Lung (tissue), 12 donors: ENCODE measurements around the gene SH3TC1. TPM values are rescaled to one million over a fixed set of nuclear protein-coding genes. Genes with fewer than 3 reads are reported as not detected.

Experiments used
- ATAC-seq: fragments of 200-7000 bp; cut with Tn5 transposase; one replicate; pipeline ENCODE4 v1.9.1; 2020; ENCODE audit warnings: moderate number of reproducible peaks; ENCODE audit not compliant: insufficient read depth, low FRiP score
- DNase-seq, 3 donors: peaks; one replicate each; pipeline ENCODE4 v3.0.0-alpha.2; 2013 to 2017
- H3K27ac ChIP-seq, 2 donors: one replicate each; pipeline ENCODE4 v1.5.1; 2013; ENCODE audit warnings: mild to moderate bottlenecking in 2 of 2, moderate library complexity in 2 of 2, control low read depth in 1 of 2, inconsistent platforms in 1 of 2, low read depth in 1 of 2, low read length in 1 of 2
- H3K27me3 ChIP-seq, 3 donors: one replicate each; pipeline ENCODE4 v1.5.1; 2013; ENCODE audit warnings: low read length in 2 of 3; ENCODE audit not compliant: control insufficient read depth in 3 of 3, insufficient read depth in 3 of 3
- H3K36me3 ChIP-seq, 4 donors: one replicate each; pipeline ENCODE4 v1.5.1; 2013; ENCODE audit warnings: low read length in 4 of 4, mild to moderate bottlenecking in 1 of 4, moderate library complexity in 1 of 4; ENCODE audit not compliant: control insufficient read depth in 4 of 4, insufficient read depth in 4 of 4
- H3K4me1 ChIP-seq, 5 donors: one replicate each; pipeline ENCODE4 v1.5.1; 2013; ENCODE audit warnings: low read length in 5 of 5, mild to moderate bottlenecking in 2 of 5, moderate library complexity in 1 of 5; ENCODE audit not compliant: control insufficient read depth in 5 of 5, insufficient read depth in 5 of 5
- H3K4me3 ChIP-seq: one replicate; pipeline ENCODE4 v1.5.1; 2013; ENCODE audit warnings: mild to moderate bottlenecking, control low read depth, moderate library complexity
- H3K9ac ChIP-seq, 2 donors: one replicate each; pipeline ENCODE4 v1.5.1; 2013; ENCODE audit warnings: low read length in 2 of 2, control low read depth in 1 of 2; ENCODE audit not compliant: insufficient read depth in 1 of 2
- H3K9me3 ChIP-seq, 4 donors: one replicate each; pipeline ENCODE4 v1.5.1; 2013; ENCODE audit warnings: low read length in 3 of 4, mild to moderate bottlenecking in 1 of 4, moderate library complexity in 1 of 4; ENCODE audit not compliant: control insufficient read depth in 4 of 4, insufficient read depth in 3 of 4
- WGBS, 2 donors: extraction: QIAGEN DNeasy Blood & Tissue Kit; methylation state at CpG; one replicate each; pipeline ENCODE4 v1.1.7; 2013; 5-methylcytosine and 5-hydroxymethylcytosine counted together
- polyA plus RNA-seq, 2 donors: library from polyadenylated mRNA; stranded (reverse); fragments of 200-250 nt; gene quantifications; one replicate each; pipeline ENCODE4 v1.2.1, GENCODE V29; 2013
- total RNA-seq, 2 donors: library from RNA; depleted of rRNA in 1 of 2; stranded (reverse); fragments of >200 nt in 1 of 2; gene quantifications; one replicate each; pipeline ENCODE4 v1.2.1, GENCODE V29; 2014 to 2021
- TF ChIP-seq, protein P1 (sequence below): IDR thresholded peaks from 2 replicates; pipeline ENCODE4 v1.5.1; 2012; ENCODE audit warnings: mild to moderate bottlenecking; ENCODE audit errors: control extremely low read depth, extremely low read depth
- donor health status: control.
- donor health status: control.
- donor health status: Bipolar disorder and iron deficiency.
- donor health status: healthy.
- donor health status: DM: yes; HTN: yes; CAD: no.

The SH3TC1 gene
- total and polyA plus RNA-seq, 4 donors, result 21.4 to 67.3 (median 38.1) TPM

DNA sequence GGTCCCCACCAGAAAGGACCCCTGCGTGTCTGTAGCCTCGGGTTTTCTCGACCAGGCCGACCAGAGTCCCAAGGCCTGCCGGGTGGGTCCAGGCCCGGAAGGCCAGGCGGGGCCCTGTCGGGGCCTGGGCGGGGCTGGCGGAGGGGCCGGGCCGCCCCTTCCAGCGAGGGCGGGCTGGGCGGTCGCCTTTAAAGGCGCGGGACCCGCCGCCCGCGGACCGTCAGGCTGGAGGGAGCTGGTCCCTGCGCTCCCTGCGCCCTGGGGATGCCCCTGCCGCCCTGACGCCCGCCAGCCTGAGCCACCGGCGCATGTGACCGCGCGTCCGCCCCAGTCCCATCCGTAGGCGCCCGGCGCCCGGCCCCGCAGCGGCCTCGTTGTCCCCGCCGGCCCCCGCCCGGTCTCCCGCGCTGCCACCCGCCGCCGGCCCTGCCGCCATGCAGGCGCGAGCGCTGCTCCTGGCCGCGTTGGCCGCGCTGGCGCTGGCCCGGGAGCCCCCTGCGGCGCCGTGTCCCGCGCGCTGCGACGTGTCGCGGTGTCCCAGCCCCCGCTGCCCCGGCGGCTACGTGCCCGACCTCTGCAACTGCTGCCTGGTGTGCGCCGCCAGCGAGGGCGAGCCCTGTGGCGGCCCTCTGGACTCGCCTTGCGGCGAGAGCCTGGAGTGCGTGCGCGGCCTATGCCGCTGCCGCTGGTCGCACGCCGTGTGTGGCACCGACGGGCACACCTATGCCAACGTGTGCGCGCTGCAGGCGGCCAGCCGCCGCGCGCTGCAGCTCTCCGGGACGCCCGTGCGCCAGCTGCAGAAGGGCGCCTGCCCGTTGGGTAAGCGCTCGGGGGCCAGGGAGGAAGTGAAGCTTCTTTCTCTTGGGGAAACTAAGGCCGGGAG lies 70.7 kb downstream of the SH3TC1 start, which contains the start of gene HTRA3:
Gene HTRA3 (plus strand): TSS at position 220 of the 883 bp plus-strand sequence. CDS start 215 bp downstream, at position 435.
- peaks cover 0 to 45% (median 10%) of the 10 kb centered on the region in 5 donors for H3K4me1 ChIP-seq

DNA sequence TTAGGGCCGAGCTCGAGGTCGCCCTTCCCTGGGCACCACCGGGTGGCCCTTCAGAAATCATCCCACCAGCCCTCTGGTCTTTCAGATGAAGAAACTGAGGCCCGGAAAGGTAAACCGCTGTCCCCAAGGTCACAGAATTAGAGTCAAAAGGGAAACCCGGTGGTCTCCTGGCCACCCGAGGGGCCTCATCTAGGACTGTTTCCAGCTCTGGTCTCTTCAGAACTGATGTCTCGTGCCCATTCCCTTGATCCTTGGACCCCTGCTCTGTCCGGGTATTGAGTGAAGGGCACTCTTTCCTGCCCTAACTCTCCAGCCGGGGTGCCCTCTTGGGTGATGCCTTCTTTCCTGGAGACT lies 71.3 kb downstream of the SH3TC1 start:
- no peaks in the 10 kb centered on the region for H3K36me3 ChIP-seq
- no peak overlapping the region for H3K4me3 ChIP-seq
- TF ChIP-seq, protein P1, sequence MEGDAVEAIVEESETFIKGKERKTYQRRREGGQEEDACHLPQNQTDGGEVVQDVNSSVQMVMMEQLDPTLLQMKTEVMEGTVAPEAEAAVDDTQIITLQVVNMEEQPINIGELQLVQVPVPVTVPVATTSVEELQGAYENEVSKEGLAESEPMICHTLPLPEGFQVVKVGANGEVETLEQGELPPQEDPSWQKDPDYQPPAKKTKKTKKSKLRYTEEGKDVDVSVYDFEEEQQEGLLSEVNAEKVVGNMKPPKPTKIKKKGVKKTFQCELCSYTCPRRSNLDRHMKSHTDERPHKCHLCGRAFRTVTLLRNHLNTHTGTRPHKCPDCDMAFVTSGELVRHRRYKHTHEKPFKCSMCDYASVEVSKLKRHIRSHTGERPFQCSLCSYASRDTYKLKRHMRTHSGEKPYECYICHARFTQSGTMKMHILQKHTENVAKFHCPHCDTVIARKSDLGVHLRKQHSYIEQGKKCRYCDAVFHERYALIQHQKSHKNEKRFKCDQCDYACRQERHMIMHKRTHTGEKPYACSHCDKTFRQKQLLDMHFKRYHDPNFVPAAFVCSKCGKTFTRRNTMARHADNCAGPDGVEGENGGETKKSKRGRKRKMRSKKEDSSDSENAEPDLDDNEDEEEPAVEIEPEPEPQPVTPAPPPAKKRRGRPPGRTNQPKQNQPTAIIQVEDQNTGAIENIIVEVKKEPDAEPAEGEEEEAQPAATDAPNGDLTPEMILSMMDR, result no peak
- H3K4me1 ChIP-seq, result peaks cover 0 to 50% (median 14%) of the 10 kb centered on the region in 5 donors
- H3K27ac ChIP-seq, result peak overlapping the region in 1 of 2 donors; percentile 45
- no peaks in the 10 kb centered on the region for H3K9me3 ChIP-seq
- ATAC-seq (no peak), DNase-seq (no peak)
- peaks cover 0 to 7% (median 0%) of the 10 kb centered on the region in 3 donors for H3K27me3 ChIP-seq
- 36 to 50% methylated on average over 8 to 11 of the region's 11 CpGs for WGBS, 2 donors
- no peak overlapping the region for H3K9ac ChIP-seq

More for the DNA sequence above, 70.7 kb downstream of the SH3TC1 start, which contains the start of gene HTRA3:
- H3K9me3 ChIP-seq, result no peaks in the 10 kb centered on the region
- TF ChIP-seq, protein P1, result no peak
- peaks cover 0 to 7% (median 0%) of the 10 kb centered on the region in 3 donors for H3K27me3 ChIP-seq
- H3K27ac ChIP-seq, result peak within 1 kb of the TSS in 1 of 2 donors; percentile 45
- WGBS, 2 donors, result 1 to 2% methylated on average over 100 to 111 of the region's 111 CpGs
- no peaks in the 10 kb centered on the region for H3K36me3 ChIP-seq
- ATAC-seq (no peak), DNase-seq (peak; percentile 75 to 87 (median 79))
- peak within 1 kb of the TSS; percentile 22 for H3K4me3 ChIP-seq
- no peak within 1 kb of the TSS for H3K9ac ChIP-seq

DNA sequence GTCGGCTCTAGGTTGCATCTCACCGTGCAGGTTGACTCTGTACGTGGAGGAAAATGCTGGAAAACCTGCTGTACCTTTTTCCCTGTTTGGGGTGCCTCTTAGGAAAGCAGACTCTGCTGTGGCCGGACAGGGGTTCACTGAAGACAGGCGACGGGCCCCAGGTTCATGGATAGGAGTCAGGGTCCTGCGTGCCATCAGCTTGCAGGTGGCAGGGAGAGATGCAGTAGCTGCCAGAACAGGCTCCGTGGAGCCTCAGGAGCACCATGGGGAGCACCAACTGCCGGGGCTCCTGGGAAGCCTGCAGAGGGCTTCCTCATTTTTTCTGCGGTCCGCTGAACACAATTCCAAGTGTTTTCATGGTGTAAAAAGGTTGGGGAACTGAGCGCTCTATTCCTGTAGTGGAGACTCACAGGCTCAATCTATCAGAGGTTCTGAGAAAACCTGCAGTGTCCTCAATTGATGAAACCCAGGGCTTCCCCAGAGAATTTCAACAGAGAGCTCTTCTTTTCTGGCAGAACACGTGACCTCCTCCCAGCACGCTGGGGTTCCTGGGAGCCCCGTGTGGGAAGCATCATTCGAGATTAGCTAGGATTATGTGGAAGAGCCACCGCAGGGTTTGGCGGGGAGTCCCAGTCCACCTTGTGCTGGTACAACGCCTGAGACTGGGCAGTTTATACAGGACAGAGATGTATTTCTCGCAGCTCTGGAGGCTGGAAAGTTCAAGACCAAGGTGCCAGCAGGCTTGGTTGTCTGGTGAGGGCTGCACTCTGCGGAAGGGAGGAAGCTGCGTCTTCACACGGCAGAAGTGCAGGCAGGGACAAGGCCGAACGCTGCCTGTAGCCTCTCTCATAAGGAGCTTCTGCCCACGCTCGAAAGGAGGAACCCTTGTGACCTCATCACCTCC lies 72.1 kb downstream of the SH3TC1 start:
- H3K4me3 ChIP-seq, result no peak overlapping the region
- H3K9ac ChIP-seq, result no peak overlapping the region
- peaks cover 0 to 58% (median 17%) of the 10 kb centered on the region in 5 donors for H3K4me1 ChIP-seq
- no peaks in the 10 kb centered on the region for H3K9me3 ChIP-seq
- TF ChIP-seq, protein P1, result no peak
- no peak for DNase-seq
- WGBS, 2 donors, result 81 to 84% methylated on average over 27 of the region's 27 CpGs
- no peaks in the 10 kb centered on the region for H3K36me3 ChIP-seq
- no peak overlapping the region for H3K27ac ChIP-seq
- no peak for ATAC-seq
- peaks cover 0 to 7% (median 0%) of the 10 kb centered on the region in 3 donors for H3K27me3 ChIP-seq
